Activated CD8-positive, alpha-beta memory T cell treated with anti-CD3 and anti-CD28 coated beads, Interleukin-2, amount 50 U/mL, for 48 hours (primary cell): ENCODE results near the gene BGN.
A peak's percentile ranks its signal among the peaks of the same experiment; 100 is the strongest.

Experiments
- DNase-seq: peaks from one replicate; pipeline ENCODE4 v3.0.0-alpha.2; 2020

BGN gene

DNA sequence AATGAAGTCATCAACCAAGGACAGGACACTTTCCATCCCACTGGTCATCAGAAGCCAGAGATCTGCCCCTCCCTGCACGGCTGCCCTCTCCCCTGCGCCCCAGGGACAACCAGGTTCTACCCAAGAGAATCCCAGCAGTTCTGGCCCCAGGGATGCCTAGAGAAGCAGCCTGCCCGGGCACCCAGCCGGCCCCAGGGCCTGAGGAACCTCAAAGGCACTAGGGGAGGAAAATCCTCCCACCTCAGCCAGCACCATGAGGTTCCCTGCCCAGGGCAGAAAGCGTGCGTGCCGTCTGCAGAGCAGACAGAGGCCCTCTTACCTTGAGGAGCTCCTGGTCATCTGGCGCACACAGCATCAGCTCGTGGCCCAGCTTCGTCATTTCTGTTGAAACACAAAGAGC is 32.5 kb upstream of the BGN start:
- no peak for DNase-seq

DNA sequence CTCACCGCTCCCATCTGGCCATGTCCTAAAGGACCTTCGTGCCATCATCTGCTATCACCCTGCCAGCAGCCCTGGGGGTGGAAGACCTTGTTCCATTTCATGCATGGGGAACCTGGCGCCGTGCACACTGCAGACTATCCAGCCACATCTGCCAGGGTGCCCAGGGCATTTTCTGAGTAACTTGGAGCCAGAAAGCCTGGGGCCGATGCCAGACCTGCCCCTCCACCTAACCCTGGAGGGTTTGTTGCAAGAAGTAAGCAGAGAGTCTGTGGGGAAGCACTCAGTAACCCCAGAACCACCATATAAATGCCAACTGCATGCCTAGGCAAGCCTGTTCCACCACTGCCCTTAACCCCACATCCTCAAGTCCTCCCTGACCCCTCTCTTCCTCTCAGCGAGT is 31.7 kb upstream of the BGN start:
- DNase-seq: no peak

DNA sequence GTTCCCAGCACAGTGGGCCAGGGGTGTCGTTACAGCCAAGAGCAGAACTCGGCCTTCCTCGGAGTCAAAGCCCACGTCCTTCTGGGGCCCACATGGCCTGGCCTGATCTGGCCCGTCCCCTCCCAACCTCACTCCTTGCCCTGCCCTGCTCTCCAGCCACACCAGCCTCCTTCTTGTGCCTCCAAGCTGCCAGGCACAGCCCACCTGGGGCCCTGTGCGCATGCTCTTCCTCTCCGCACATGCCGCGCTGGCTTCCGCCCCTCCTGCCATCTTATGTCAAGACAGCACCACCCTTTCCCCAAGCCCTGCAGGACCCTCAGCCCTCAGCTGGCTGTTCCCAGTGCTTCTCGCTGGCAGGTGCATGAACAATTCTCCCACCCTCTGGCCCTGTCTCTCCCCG is 31.2 kb upstream of the BGN start:
- no peak for DNase-seq

DNA sequence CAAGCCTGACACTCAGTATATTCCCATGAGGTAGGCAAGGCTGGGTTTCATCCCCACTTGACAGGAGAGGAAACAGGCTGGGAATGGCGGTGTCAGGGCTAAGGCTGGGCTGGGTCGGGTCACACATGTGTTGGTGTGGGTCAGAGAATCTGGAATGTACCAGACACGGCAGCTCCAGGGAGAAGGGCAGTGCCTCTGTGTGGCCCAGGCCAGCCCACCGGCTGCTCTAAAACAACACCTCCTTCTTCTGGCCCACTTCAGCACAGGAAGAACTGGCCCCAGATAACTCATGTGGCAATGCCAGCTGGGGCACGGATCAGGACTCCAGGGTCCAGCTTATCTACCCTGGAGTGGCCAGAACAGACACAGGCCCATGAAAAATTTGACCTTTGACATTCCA is 30.7 kb upstream of the BGN start:
- DNase-seq: no peak

DNA sequence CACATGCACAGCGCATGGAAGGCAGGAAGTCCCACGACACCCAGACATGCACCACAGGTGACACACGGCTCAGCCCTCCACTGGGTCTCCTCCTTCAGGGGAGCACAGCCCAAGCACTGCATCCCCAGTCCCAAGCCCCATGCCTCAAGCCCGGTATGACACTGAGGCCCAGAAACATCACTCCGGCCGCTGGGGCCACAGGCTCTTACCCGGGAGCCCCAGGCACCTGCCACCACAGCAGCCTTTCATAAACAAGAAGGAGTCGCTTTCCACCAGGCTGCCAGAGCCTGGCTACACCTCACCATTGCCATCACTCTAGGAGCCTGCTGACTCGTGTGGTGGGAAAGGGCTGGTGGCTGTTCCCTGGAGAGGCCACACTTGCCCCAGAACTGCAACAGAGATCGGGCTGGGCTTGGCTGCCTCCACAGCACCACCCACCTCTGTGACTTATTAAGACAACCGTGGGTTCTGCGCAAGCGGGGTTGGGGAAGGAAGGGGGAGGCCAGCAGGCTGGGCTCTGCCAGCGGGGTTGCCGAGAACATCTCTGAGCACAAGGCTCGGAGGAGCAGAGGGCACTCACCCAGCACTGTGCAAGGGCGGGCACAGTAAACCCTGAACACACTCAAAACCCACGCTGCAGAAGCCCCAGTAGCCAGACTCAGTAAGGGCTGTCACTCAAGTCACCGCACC is 28.9 kb upstream of the BGN start:
- no peak for DNase-seq

DNA sequence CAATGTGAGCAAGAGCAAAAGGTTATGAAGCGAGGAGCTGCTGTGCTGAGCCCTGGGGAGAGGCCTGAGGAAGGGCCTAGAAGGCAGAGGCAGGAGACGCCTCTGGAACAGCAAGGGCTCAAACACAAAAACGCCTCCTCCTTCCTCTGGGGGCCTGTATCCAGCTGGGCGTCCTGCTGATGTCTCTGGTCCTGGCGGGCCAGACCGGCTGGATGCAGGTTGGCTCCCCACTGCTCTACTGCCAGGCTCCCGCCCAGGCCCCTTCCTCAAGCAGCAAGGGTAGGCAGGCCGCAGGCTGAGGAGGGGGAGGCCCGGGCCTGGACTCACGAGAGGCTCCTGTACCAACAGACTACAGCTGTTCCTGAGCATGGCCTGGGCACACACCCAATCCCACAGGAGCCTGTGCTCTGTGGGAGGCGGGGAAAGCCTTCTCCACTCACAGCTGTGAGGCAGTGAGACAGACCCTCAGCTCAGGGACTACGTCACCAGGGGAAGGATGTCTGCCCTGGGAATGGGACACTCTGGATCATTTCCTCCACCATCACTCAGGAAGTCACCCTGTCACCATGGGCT is 26.7 kb upstream of the BGN start:
- no peak for DNase-seq

DNA sequence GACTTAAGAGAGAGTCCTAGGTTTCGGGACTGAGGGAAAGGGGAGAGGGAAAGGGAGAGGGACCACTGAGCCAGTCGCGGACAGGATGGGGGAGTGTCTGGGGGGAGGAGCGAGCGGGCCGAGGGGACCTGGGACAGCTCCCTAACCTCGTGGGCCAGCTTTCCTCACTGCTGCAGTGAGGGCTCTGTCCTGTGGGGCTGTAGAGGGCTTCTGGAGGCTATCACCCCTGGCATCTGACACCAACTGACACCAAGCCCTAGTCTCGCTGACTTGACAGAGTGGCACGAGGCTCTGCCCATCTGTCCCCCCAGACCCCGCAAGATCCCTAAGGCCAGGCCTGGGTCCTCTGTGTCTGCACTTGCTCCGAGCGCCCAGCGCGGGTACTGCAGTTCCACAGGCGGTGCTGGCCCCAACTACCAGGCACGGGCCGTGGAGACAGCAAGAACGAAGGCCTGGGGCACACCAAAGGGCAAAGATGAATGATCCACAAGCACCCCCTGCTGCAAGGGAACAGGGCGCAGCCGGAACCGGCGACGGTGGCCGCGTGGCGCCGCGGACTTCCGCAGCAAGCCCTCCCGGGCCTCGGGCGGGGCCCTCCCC is 24.9 kb upstream of the BGN start:
- peak; percentile 58 for DNase-seq

DNA sequence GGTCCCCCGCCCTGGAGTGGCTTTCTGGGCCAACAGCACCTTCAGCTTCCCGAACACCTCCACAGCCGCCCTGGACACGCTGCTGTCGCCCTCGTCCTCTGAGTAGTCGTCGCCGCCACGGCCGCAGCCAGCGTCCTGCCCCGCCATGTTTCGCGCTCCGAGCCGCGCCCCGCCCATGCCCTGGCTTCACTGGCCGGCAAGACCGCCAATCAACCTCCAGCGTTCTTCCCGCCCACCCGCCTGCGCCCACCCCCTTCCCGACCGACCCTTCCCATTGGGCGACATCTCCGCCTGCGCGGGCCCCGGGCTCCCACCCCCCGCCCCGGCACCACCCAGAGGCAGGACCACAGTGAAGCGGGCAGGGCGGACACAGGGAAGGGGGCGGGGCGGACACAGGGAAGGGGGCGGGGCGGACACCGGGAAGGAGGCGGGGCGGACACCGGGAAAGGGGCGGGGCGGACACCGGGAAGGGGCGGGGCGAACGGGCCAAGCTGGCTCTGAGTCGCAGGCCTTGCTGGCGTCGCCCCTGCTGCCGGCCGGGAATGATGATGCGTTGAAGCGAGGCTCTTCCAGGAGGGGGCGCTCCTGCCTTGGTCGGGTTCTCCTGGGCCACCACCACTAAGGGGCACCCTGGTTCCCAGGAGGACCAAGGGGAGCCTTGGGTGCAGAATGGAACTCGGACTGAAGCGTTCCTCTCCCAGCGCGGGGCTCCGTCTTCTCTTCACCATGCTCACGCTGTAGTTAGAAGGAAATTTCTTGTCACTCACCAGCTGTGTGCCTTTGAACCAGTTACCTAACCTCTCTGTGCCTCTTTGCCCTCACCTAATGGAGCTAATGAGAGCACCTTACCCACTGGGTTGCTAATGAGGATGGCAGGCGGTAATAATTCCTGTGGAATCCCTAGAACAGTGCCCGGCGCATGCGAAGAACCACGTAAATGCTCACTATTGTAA is 24.1 kb upstream of the BGN start, which contains the start of gene HAUS7:
TSS of gene HAUS7 (minus strand) at position 166 of the 953 bp plus-strand sequence. CDS start at position 147, 19 bp downstream.
- DNase-seq: peak; percentile 93

DNA sequence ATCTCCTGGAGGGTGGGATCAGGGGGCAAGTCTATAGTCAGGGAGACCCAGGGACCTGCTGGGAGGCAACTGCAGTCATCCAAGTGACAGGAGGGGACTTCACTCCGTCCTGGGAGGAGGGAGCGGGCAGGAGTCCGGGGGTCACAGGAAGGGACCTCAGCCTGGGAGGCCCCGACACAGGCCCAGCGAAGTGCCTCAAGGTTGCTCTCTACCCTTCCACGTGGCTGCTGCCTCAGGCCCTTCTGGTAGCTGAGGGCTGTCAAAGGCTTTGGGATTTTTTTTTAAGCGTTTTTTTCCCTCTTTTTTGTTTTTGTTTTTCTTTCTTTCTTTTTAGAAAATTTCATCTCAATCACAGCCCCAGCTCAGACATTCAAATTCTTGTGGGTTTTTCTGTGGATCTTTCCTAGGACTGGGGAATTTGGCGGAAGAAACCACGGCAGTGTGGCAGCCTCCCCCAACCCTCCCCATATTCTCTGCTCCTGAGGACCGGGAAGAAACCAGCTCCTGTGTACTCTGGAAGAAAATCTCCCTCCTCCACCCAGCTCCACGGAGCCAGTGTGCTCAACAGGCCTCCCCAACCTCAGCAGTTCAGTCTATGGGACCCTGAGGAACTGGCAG is 23.0 kb upstream of the BGN start:
- no peak for DNase-seq

DNA sequence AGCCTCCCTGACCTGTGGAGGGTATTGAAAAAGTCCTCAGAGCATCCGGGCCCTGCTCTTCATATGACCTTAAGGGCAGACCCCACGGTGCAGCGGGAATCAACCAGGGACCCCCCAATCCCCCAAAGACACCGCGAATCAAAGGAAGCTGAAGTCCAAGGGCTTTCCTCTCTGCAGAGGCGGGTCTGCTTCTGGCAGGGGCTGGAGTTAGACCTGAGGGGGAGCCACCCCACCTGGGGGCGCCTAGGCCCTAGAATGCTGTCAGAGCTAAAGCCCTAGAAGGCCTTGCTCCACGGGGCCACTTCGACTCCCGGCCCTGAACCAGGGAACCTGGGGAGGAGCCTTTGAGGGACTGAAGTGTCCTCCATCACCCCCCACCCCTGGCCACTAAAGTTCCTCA is 21.7 kb upstream of the BGN start:
- DNase-seq: no peak

DNA sequence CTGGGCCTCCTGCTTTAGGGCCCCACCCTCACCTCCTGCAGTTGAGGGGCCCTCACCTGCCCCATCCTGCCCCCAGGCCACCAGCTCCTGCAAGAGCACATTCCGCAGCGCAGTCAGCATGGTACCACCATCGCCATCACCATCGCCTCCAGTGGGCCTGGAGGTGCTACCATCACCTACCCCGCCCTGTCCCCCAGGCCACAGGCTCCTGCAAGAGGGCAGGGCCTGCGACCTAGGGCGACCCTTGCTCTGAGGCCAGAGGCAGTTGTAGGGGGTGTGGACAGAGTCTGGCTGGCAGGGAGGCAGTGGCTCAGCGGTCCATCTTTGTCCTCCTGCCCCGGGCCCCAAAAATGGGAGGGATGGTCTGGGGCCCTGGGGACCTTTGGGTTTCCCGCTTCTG is 20.5 kb upstream of the BGN start:
- no peak for DNase-seq

DNA sequence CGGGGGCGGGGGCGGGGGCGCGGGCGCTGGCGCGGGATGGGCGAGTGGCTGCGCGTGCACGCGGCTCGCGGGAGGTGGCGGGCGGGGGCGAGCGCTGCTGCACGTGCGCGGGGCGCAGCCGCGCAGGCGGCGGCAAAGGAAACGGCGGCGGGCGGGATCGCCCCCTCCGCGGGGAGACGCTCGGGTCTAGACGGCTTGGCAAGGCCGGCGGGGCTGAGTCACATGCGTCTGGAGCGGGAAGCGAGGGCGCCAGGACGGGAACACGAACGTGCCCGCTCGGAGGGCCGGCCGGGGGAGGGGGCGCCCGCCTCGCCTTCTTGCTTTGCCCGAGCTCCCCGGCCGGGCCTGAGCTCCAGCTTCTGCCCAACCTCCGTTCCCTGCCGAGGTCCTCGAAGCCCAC is 20.1 kb upstream of the BGN start:
- peak; percentile 56 for DNase-seq

DNA sequence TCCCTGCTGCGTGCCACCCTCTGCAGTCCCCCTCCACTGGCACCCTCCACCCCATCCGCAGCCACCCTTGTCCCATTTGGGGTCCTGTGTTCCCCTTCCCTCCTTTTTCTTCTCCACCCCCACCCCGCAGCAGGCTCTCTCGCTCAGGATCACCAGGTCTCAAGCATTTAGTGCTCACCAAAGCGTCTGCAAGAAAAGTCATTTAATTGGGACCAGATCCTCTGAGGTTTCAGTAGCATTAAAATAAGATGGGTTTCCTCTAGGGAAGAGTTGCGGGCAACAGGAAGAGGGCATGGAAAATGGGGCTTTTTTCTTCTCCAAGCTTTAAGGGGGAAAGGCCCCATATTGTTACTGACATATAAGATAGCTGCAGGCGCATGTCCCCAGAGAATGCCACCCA is 19.5 kb upstream of the BGN start:
- DNase-seq: no peak

DNA sequence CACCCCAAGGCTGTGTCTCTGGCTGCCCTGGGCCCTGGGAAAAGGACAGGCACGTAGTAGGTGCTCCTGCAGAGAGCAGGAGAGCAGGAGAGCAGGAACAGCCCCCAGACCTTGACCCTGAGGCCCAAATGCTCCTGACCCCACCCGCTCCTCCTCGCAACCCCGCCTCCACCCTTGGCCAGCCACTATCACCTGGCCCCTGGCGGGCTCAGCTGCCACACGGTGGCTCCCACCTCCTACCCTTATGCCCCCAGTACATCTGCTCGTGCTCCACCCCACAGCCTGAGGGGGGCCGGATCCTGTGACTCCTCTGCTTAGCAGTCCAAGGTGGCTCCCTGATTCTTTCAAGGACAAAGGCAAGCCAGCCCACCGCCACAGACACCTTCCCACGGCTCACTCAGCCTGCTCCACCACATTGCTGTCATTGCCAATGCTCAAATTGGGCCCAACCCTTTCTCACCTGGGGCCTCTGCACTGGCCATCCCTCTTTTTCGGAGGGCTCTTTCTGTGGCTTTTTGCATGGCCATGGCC is 19.0 kb upstream of the BGN start:
- no peak for DNase-seq

DNA sequence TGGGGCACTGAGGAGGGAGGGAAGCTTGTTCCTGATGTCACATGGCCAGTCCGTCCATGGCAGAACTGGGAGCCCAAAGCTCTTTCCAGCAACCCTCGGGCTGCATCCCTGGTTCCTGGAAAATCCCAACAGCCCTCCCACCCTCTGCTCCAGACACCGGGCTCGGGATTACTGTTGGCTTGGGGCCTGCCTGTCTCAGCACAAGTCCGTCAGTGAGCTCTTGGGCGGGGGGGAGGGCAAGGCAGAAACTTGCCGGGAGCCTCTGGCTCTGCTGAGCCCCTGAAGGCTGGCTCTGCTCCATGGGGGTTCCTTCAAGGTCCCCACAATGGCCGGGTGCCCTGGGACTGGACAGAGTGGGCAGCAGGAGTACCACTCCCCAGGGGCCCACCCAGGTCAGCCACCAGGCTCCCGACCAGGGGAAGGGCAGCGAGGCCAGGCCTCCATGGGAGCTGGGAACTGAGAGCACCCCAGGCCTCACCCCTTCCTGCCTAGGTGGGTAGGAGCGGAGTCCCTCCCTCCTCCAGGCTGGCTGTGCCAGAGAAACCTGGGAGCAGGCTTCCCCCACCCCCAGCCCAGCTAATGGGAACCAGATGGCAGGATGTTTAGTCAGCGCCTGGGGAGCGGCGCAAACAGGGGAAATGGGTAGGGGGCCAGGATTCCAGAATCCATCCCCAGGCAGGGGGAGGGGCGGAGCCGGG is 18.0 kb upstream of the BGN start:
- DNase-seq: no peak

DNA sequence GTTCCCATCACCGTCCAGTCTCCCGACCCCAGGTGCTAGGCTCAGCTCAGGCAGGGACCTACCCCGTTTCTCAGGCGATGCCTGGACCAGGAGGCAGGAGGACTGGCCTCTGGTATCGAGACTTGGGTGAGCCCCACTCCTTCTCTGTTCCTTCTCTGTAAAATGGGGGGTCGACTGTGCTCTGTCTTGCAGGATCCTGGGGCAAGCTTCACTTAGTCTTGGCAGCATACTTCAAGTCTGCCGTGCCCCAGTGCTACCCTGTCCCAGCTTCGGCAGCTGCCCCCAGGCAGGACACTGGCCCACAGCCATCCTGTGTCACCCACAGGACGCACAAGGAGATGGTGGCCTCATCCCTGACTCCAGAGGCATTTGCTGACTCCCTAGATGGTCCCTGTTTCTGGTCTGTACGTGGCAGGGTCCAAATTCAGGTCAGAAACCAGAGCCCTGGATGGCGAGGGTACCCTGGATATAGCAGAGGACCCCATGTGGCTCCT is 17.4 kb upstream of the BGN start:
- no peak for DNase-seq

DNA sequence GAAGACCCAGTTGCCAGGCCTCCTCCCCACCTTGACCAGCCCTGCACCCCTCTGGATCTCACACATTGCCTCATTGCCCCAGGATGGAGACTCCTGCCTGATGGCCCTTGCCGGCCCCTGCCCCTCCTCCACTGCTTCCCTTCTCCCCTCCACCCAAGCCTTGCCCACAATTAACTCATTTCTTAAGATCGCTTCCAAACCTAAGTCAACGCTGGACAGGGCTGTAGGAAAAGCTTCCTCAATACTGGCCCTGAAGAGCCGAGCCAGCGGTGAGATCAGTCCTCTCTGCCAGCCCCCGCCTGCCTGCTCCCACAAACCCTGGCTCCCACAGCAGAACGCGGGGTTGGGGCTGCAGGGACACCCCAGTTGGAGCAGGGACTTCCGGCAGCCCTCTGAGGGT is 16.9 kb upstream of the BGN start:
- no peak for DNase-seq

DNA sequence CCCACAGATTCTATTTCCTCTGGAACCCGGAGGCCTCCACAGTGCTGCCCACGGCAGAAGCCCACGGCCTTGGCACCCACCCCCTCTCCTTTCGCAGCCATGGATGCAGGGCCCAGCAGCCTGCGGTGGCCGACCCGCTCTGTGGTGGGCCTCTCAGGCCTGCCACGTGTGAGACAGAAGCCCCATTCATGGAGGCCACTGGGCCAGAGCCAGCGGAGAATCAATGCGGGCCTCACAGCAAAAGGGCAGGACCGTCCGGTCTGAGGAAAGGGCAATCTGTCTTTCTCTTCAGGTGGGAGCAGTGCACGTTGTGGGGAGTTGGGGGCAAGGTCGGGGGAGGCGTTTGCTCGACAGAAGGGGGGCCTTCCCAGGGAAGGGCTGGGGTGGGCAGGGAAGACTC is 16.0 kb upstream of the BGN start:
- DNase-seq: no peak

DNA sequence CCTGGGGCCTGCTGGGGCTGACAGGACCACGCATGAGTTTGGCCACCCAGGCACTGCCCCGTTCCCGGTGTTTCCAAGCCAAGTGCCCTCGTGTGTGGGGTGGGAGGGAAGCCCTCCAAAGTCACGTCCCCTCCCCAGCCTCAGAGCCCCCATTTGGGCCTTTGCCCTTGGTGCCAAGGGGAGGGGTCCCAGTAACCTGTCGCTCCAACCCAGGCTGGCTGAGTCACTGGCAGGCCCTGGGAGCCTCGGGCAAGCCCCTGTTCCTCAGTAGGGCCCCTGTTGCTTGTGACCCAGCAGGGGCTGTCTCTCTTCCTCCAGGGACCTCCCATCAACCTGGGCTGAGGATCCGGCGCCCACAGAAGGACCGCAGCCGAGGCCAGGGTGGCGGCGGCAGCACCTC is 13.7 kb upstream of the BGN start:
- DNase-seq: no peak

DNA sequence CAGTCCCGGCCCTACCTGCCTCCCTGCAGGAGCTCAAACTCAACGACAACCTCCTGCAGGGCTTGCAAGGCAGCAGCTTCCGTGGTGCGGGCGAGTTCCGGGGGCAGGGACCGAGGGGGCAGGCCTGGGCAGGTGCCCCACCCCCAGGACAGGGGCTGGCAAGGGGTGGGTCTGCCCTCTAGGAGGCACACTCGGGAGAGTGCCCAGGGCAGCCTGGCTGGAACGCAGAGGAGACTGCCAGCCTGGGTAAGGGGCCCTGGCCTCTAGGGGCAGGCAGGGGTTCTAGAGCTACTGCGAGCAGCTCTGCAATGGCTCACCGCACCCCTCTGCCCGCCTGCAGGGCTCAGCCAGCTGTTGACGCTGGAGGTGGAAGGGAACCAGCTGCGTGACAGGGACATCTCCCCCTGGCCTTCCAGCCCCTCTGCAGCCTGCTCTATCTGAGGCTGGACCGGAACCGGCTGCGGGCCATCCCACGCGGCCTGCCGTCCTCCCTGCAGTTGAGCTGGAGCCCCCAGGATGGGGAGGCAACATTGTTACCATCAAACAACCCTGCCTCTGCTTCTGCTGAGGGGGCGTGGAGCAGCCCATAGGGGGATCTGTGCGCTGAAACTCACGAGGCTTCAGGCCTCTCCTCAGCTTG is 12.3 kb upstream of the BGN start:
- no peak for DNase-seq

DNA sequence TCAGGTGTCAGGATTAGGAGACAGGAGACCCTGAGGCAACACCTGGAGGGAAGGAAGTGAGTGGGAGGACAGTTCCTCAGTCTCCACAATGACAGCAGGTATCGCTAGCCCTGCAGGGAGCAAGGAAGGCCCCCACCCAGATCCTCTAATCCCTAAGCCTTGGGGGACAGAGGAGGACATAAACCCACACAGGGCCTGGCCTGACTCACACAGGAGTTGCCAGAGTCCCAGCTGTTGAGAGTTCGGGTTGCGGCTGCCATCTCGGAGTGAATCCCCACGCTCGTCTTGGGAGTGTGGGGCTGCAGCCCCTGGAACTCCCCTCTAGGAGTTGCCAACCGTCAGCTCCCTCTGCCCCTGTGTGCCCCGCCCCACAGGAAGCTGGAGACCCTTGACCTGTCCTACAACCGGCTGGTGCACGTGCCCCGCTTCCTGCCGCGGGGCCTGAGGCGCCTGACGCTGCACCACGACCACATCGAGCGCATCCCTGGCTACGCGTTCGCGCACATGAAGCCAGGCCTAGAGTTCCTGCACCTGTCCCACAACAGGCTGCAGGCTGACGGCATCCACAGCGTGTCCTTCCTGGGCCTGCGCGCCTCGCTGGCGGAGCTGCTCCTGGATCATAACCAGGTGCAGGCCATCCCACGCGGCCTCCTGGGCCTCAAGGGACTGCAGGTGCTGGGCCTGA is 9.2 kb upstream of the BGN start:
- no peak for DNase-seq
